ENCODE measurements around the gene BACH2.

The BACH2 gene

GRCh38 chr6:89978749-89979145, 317.9 kb downstream of the BACH2 start:
- no peaks in the 10 kb centered on the region for H4K20me1 ChIP-seq (ENCODE audit: insufficient read depth)
- H3K9ac ChIP-seq = no peak overlapping the region

DNA sequence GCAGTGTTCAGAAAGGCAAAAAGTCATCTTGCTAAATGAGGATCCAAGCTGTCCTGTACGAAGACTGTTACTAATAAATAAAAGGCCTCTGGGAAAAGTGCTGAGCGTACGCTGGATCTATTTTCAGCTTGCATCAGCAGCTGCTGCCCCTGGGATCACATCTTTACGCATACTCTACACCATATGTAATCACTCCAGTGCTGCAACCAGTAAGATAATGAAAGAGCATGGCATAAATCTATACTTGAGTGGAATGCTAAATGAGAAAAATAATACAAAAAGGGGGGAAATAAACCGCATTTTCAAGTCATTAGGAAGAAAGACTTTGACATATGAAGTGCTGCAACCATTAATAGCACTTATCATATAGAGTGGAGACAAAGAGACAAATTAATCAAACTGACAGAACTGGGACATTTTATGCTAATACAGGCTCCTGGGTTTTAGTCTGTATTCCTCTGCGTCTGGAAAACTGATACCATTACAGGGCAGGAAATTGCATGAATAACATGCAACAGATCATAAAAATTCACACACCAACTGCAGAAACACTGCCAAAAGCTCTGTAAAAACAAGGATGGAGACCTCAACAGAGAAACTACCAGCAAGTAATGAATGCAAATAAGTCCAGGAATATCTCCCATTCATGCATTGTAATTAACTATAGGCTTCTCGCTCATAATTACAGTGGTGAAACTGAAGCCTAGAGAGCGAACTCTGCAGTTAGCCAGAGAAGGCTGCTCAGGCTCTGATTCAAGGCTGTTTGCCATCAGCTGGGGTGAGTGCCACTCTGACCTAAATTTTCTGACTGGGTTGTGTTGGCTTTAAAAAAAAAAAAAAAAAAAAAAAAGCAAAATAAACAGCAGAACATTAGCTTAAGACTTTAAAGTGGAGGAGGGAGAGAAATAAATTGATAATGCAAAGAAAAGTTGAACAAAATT, 318.6 kb downstream of the BACH2 start:
- no peaks in the 10 kb centered on the region for H3K79me2 ChIP-seq (ENCODE audit: insufficient read depth, low read depth)
- no peaks in the 10 kb centered on the region for H3K36me3 ChIP-seq (ENCODE audit: insufficient read depth)
- no peak overlapping the region for H3K4me3 ChIP-seq (IDR thresholded peaks at IDR 0.05; ENCODE audit: insufficient read depth, low read depth, low read length)
- H3K9ac ChIP-seq = no peak overlapping the region
- no peaks in the 10 kb centered on the region for H3K27me3 ChIP-seq (ENCODE audit: insufficient read depth, low read depth)
- H4K20me1 ChIP-seq (ENCODE audit: insufficient read depth) = no peaks in the 10 kb centered on the region
- H2AFZ ChIP-seq (ENCODE audit: low read depth) = no peak overlapping the region
- TF ChIP-seq, protein P1, sequence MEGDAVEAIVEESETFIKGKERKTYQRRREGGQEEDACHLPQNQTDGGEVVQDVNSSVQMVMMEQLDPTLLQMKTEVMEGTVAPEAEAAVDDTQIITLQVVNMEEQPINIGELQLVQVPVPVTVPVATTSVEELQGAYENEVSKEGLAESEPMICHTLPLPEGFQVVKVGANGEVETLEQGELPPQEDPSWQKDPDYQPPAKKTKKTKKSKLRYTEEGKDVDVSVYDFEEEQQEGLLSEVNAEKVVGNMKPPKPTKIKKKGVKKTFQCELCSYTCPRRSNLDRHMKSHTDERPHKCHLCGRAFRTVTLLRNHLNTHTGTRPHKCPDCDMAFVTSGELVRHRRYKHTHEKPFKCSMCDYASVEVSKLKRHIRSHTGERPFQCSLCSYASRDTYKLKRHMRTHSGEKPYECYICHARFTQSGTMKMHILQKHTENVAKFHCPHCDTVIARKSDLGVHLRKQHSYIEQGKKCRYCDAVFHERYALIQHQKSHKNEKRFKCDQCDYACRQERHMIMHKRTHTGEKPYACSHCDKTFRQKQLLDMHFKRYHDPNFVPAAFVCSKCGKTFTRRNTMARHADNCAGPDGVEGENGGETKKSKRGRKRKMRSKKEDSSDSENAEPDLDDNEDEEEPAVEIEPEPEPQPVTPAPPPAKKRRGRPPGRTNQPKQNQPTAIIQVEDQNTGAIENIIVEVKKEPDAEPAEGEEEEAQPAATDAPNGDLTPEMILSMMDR (conservative IDR thresholded peaks at IDR 0.05; ENCODE audit: low read depth, low read length) = no peak
- no peak overlapping the region for H3K4me2 ChIP-seq
- no peak overlapping the region for H3K27ac ChIP-seq
- no peaks in the 10 kb centered on the region for H3K4me1 ChIP-seq (ENCODE audit: low read depth, poor library complexity, severe bottlenecking)

More at GRCh38 chr6:89978749-89979145, 317.9 kb downstream of the BACH2 start:
- Histone ChIP-seq H3K27ac (no peak overlapping the region), H3K4me3 (IDR thresholded peaks at IDR 0.05; ENCODE audit: insufficient read depth, low read depth, low read length) (no peak overlapping the region), H3K36me3 (ENCODE audit: insufficient read depth) (no peaks in the 10 kb centered on the region), H2AFZ (ENCODE audit: low read depth) (no peak overlapping the region), H3K79me2 (ENCODE audit: insufficient read depth, low read depth) (no peaks in the 10 kb centered on the region), H3K4me2 (no peak overlapping the region), H3K27me3 (ENCODE audit: insufficient read depth, low read depth) (no peaks in the 10 kb centered on the region), H3K4me1 (ENCODE audit: low read depth, poor library complexity, severe bottlenecking) (no peaks in the 10 kb centered on the region)
- TF ChIP-seq, protein P1 (conservative IDR thresholded peaks at IDR 0.05; ENCODE audit: low read depth, low read length) = no peak

DNA sequence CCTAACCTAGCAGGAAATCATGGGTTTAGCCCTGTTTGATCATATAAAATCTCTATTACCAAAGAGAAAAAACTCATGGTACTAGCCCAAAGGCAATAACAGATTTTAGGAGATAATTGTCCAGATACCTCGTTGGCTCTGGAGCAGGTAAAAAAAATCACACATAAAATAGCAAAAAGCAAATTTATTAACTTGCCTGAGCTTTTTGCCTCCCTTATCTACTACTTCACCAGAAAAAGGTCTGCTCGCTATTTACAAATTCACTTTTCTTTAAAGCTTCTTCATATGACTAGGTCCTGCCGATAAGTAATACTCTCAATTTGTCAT, 320.0 kb downstream of the BACH2 start:
- no peak overlapping the region for H3K4me3 ChIP-seq (IDR thresholded peaks at IDR 0.05; ENCODE audit: insufficient read depth, low read depth, low read length)
- no peaks in the 10 kb centered on the region for H3K4me1 ChIP-seq (ENCODE audit: low read depth, poor library complexity, severe bottlenecking)
- H3K27me3 ChIP-seq (ENCODE audit: insufficient read depth, low read depth) = no peaks in the 10 kb centered on the region
- no peak overlapping the region for H2AFZ ChIP-seq (ENCODE audit: low read depth)
- H3K9ac ChIP-seq = no peak overlapping the region
- no peaks in the 10 kb centered on the region for H4K20me1 ChIP-seq (ENCODE audit: insufficient read depth)
- no peaks in the 10 kb centered on the region for H3K79me2 ChIP-seq (ENCODE audit: insufficient read depth, low read depth)
- H3K36me3 ChIP-seq (ENCODE audit: insufficient read depth) = no peaks in the 10 kb centered on the region
- no peak overlapping the region for H3K27ac ChIP-seq
- no peak overlapping the region for H3K4me2 ChIP-seq
- TF ChIP-seq, protein P1 (conservative IDR thresholded peaks at IDR 0.05; ENCODE audit: low read depth, low read length) = no peak

- Histone ChIP-seq H3K27me3 (ENCODE audit: insufficient read depth, low read depth) (no peaks in the 10 kb centered on the region), H3K79me2 (ENCODE audit: insufficient read depth, low read depth) (no peaks in the 10 kb centered on the region), H3K36me3 (ENCODE audit: insufficient read depth) (no peaks in the 10 kb centered on the region), H3K4me1 (ENCODE audit: low read depth, poor library complexity, severe bottlenecking) (no peaks in the 10 kb centered on the region), H3K4me2 (no peak overlapping the region), H4K20me1 (ENCODE audit: insufficient read depth) (no peaks in the 10 kb centered on the region), H2AFZ (ENCODE audit: low read depth) (no peak overlapping the region), H3K4me3 (IDR thresholded peaks at IDR 0.05; ENCODE audit: insufficient read depth, low read depth, low read length) (no peak overlapping the region), H3K9ac (no peak overlapping the region), H3K27ac (no peak overlapping the region)
- TF ChIP-seq, protein P1 (conservative IDR thresholded peaks at IDR 0.05; ENCODE audit: low read depth, low read length) = no peak
Measured at GRCh38 chr6:89975991-89976693, 320.5 kb downstream of the BACH2 start.
